SU-DHL-6 (cell line): ENCODE results near the gene SNTG2.

Experiments
- H2AFZ ChIP-seq: fragments of 200-600 bp; sonication (generic); 2 replicates; pipeline ENCODE4 v1.6.1; 2014; ENCODE audit warnings: low read depth, mild to moderate bottlenecking, moderate library complexity, mixed read lengths, antibody characterized with exemption, low read length; ENCODE audit not compliant: severe bottlenecking
- H3F3A ChIP-seq: fragments of 200-600 bp; shearing (Covaris generic); 2 replicates; pipeline ENCODE4 v1.6.0; 2016; ENCODE audit warnings: antibody characterized with exemption, mild to moderate bottlenecking; ENCODE audit not compliant: insufficient read depth
- H3K27ac ChIP-seq: fragments of 200-600 bp; sonication (generic); 2 replicates; pipeline ENCODE4 v1.5.1; 2016; ENCODE audit warnings: low read depth, mild to moderate bottlenecking, low read length, moderate library complexity, mixed read lengths
- H3K27me3 ChIP-seq: fragments of 200-600 bp; sonication (generic), shearing (Covaris generic); 2 replicates; pipeline ENCODE4 v1.6.0; 2014; ENCODE audit warnings: mild to moderate bottlenecking, low read length
- H3K36me3 ChIP-seq: fragments of 200-600 bp; sonication (generic); 2 replicates; pipeline ENCODE4 v1.6.1; 2014; ENCODE audit warnings: mild to moderate bottlenecking, low read length, mixed read lengths
- H3K4me2 ChIP-seq: fragments of 300-600, 200-600 bp; shearing (Covaris generic), sonication (generic); 2 replicates; pipeline ENCODE4 v1.6.0; 2014; ENCODE audit warnings: low read length, low read depth, mild to moderate bottlenecking; ENCODE audit not compliant: poor library complexity, severe bottlenecking
- H3K4me3 ChIP-seq: fragments of 200-600 bp; sonication (generic); 2 replicates; pipeline ENCODE4 v1.5.1; 2014; ENCODE audit warnings: antibody characterized with exemption, low read length, mild to moderate bottlenecking, mixed read lengths; ENCODE audit not compliant: insufficient read depth, poor library complexity, severe bottlenecking
- H3K79me2 ChIP-seq: fragments of 200-600 bp; sonication (generic); 2 replicates; pipeline ENCODE4 v1.6.1; 2014; ENCODE audit warnings: mild to moderate bottlenecking, low read length, moderate library complexity; ENCODE audit not compliant: insufficient read depth
- H3K9ac ChIP-seq: fragments of 200-600 bp; sonication (generic); 2 replicates; pipeline ENCODE4 v1.7.0; 2014; ENCODE audit warnings: mild to moderate bottlenecking, low read length
- H3K9me2 ChIP-seq: fragments of 200-600 bp; sonication (generic); replicated peaks from 2 replicates; pipeline ENCODE4 v1.6.1; 2014; ENCODE audit warnings: low read length; ENCODE audit not compliant: insufficient read depth
- H3K9me3 ChIP-seq: fragments of 200-600 bp; sonication (generic); 2 replicates; pipeline ENCODE4 v1.6.1; 2014; ENCODE audit warnings: low read length, mixed read lengths; ENCODE audit not compliant: insufficient read depth
- H4K20me1 ChIP-seq: fragments of 200-600 bp; sonication (generic); 2 replicates; pipeline ENCODE4 v1.6.1; 2014; ENCODE audit warnings: low read depth, mild to moderate bottlenecking, antibody characterized with exemption, low read length, moderate library complexity, mixed read lengths
- EZH2phosphoT487 ChIP-seq: fragments of 200-600 bp; sonication (generic), shearing (Covaris generic); conservative IDR thresholded peaks from 2 replicates; pipeline ENCODE4 v1.6.1; 2018; ENCODE audit warnings: mild to moderate bottlenecking, antibody characterized with exemption, low read length, moderate library complexity, mixed read lengths
- TF ChIP-seq, protein P1 (sequence below): fragments of 200-600 bp; sonication (generic); IDR thresholded peaks from one replicate; pipeline ENCODE4 v1.5.1; 2017; ENCODE audit warnings: antibody characterized with exemption, mild to moderate bottlenecking, low read length, moderate library complexity; ENCODE audit not compliant: insufficient read depth, poor library complexity, severe bottlenecking

Gene SNTG2

DNA sequence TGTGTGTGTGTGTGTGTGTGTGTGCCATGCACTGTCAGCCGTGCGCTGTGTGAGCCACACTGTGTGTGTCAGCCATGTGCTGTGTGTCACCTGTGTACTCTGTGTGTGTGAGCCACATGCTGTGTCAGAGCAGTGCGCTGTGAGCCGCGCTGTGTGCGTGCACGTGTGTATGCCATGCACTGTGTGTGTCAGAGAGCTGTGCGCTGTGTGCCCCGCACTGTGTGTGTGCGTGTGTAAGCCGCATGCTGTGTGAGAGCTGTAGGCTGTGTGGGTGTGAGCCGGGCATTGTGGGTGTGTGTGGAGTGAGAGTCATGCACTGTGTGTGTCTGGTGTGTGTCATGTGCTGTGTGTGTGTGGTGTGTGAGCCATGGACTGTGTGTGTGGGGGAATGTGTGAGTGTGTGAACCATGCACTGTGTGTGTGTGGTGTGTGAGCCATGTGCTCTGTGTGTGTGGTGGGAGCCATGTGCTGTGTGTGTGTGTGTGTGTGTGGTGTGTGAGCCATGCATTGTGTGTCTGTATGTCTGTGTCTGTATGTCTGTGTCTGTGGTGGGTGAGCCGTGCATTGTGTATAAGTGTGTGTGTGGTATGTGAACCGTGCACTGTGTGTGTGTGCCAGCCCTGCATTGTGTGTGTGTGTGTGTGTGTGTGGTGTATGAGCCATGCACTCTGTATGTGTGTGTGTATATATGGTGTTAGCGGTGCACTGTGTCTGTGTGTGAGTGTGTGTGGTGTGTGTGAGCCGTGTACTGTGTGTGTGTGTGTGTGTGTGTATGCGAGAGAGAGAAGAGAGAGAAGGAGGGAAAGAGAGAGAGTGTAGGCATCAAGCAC, 356.3 kb downstream of the SNTG2 start:
- no peak overlapping the region for H3K4me2 ChIP-seq
- no peaks in the 10 kb centered on the region for H3K9me2 ChIP-seq
- no peak overlapping the region for H3K4me3 ChIP-seq
- no peaks in the 10 kb centered on the region for H3K36me3 ChIP-seq
- no peaks in the 10 kb centered on the region for H3K9me3 ChIP-seq
- H2AFZ ChIP-seq = no peak overlapping the region
- no peak overlapping the region for H3K27ac ChIP-seq
- H4K20me1 ChIP-seq = no peaks in the 10 kb centered on the region
- H3F3A ChIP-seq = no peaks in the 10 kb centered on the region
- no peaks in the 10 kb centered on the region for H3K27me3 ChIP-seq
- TF ChIP-seq, protein P1, sequence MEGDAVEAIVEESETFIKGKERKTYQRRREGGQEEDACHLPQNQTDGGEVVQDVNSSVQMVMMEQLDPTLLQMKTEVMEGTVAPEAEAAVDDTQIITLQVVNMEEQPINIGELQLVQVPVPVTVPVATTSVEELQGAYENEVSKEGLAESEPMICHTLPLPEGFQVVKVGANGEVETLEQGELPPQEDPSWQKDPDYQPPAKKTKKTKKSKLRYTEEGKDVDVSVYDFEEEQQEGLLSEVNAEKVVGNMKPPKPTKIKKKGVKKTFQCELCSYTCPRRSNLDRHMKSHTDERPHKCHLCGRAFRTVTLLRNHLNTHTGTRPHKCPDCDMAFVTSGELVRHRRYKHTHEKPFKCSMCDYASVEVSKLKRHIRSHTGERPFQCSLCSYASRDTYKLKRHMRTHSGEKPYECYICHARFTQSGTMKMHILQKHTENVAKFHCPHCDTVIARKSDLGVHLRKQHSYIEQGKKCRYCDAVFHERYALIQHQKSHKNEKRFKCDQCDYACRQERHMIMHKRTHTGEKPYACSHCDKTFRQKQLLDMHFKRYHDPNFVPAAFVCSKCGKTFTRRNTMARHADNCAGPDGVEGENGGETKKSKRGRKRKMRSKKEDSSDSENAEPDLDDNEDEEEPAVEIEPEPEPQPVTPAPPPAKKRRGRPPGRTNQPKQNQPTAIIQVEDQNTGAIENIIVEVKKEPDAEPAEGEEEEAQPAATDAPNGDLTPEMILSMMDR = no peak
- TF ChIP-seq EZH2phosphoT487 = no peak
- H3K79me2 ChIP-seq = no peaks in the 10 kb centered on the region
- H3K9ac ChIP-seq = no peak overlapping the region

DNA sequence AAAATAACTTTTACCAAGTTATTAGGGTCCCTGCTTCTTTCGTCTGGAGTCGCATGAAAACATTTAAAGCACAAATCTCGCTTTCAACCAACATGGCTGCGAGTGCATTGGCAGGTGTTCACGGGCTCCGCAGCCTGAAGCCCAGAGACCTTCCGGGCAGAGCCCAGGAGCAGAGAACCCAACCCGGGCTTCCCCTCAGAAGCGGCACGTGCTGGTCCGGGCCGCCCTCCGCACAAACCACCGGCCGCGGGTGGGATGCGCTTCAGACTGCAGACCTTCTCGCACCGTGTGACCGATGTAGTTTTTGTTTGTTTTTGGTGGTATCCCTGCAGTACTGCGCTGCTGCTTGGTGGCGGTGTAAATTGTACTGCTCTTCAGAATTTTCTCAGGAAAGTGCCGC, 357.0 kb downstream of the SNTG2 start:
- no peaks in the 10 kb centered on the region for H3F3A ChIP-seq
- TF ChIP-seq, protein P1 = no peak
- TF ChIP-seq EZH2phosphoT487 = no peak

DNA sequence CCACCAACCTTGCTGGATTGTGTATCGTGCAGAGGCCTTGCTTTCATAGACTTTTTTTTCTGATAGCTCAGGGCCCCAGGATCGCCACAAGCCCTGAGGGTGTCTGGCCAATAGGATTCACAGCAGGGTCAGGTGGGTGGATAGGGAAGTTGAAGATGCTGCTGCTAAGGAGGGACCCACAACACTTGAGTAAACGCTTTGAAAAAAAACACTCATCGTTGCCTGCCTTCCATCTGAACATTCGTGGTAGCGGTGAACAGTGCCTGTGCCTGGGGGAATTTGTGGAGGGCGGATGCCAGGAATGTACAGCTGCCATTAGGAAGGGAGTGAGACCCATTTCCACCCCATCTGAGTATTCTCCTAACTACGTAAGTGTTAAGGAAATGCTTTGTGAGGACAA, 358.0 kb downstream of the SNTG2 start:
- Histone ChIP-seq H3K4me3 (no peak overlapping the region), H3K79me2 (no peaks in the 10 kb centered on the region), H3K27ac (no peak overlapping the region), H2AFZ (no peak overlapping the region), H4K20me1 (no peaks in the 10 kb centered on the region), H3F3A (no peaks in the 10 kb centered on the region), H3K9ac (no peak overlapping the region), H3K27me3 (no peaks in the 10 kb centered on the region), H3K36me3 (no peaks in the 10 kb centered on the region), H3K9me2 (no peaks in the 10 kb centered on the region), H3K4me2 (no peak overlapping the region), H3K9me3 (no peaks in the 10 kb centered on the region)
- no peak for TF ChIP-seq EZH2phosphoT487
- TF ChIP-seq, protein P1 = no peak

More for the DNA sequence above, 357.0 kb downstream of the SNTG2 start:
- Histone ChIP-seq H3K9me3 (no peaks in the 10 kb centered on the region), H3K9me2 (no peaks in the 10 kb centered on the region), H4K20me1 (no peaks in the 10 kb centered on the region), H3K27ac (no peak overlapping the region), H3K4me3 (no peak overlapping the region), H3K9ac (no peak overlapping the region), H3K79me2 (no peaks in the 10 kb centered on the region), H2AFZ (no peak overlapping the region), H3K36me3 (no peaks in the 10 kb centered on the region), H3K27me3 (no peaks in the 10 kb centered on the region), H3K4me2 (no peak overlapping the region)
